ENCODE measurements around the gene MAGI1.
"Not testable (repeated sequence)": the region's sequence is repeated elsewhere in the genome, so short reads cannot be mapped to it uniquely, and the experiment has no call there.

The MAGI1 gene

GRCh38 chr3:66038384-66038725 is 363 bp downstream of the MAGI1 start:
- no peak for DNase-seq (ENCODE audit: low spot score)

GRCh38 chr3:66037986-66038369 is 740 bp downstream of the MAGI1 start:
- DNase-seq (ENCODE audit: low spot score), result no peak

- no peak for DNase-seq (ENCODE audit: low spot score)
Measured at GRCh38 chr3:66037330-66037985, 1.3 kb downstream of the MAGI1 start.

GRCh38 chr3:66036586-66037148 is 2.1 kb downstream of the MAGI1 start:
- no peak for DNase-seq (ENCODE audit: low spot score)

DNA sequence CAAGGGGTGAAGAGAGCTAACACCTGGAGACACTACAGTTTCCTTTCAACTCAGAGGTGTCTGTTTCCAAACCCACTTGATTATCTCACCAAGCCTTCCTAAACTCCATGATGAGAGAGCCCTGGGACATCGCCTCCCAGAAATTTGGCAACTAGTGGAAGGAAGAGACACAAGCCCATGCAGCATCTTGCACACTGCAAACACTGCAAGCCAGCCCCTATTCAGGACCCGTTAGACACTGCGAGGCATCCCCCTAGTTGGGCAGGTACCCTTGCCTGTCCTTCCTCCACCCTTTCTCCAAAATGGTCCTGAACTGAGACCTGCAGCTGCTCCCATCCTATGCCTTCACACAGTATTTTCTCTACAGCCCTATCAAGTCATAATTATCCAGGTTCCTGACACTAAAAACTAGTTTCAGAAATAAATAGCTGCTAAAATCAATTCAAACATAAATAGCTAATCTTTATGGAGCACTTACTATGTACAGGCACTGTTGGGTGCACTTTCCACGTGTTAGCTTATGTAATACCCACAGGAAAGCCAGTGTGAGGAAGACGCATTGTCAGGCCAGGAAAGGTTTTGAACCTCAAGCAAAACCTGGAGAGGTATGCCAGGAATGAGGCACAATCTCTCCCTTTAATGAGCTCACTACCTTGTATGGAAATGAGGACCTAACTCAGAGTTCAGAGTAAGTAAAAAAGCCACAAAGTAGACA is 2.8 kb downstream of the MAGI1 start:
- no peak for DNase-seq (ENCODE audit: low spot score)

DNA sequence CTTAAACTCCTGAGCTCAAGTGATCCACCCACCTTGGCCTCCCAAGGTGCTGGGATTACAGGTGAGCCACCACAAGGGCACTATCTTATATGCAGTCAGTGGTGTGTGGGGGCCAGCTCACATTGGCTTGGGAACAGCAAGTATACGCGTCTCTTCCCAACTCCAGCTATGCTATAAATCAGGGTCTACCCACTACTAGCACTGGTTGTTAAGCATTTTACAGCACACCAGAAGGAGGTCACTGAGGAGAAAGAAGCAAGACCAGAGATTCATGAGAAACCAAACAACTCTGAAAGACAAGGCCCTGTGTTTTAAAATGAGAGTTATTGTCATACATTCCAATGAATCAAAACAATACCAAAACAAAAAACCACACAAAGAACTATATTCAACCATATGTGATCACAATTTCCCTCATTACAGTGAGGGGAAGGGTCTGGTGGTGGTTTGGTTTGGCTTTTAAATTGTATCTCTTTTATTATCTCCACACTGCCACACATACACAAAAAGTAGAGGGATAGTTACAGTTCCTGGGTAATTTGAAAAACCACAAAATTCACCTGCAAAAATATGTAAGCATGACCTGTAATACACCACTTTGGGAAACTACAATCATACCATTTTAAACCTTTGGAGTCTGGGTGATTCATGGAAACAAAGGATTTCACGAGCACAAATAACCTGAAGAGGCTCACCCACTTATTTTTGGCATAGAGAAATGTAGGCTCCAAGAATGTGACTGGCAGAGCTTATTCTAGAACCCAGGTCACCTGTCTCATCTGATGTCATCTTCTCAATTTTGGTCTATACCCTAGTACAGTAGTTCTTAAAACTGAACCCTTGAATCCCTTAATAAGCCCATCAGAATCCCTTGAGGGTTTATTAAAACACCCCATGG is 5.2 kb downstream of the MAGI1 start:
- no peak for DNase-seq (ENCODE audit: low spot score)

- no peak for DNase-seq (ENCODE audit: low spot score)
Measured at GRCh38 chr3:66031102-66031698, 7.5 kb downstream of the MAGI1 start.

DNA sequence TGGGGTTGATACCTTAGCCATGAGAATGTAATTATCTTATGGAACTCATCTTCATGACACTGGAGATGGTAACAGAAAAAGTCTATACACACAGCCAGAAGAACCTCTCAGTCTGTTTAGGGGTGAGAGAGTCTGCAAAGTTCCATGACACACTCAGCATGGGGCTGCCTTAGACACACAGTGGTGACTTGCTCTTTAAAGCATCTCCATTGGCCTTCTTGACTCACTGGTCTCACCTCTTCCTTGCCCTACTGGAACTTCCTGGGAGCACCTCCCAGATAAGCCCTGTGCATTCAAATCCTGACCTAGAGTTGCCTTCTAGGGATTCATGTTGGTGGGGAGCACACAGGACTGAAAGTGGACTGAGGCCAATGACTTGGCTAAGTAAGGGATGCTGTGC is 9.3 kb downstream of the MAGI1 start:
- no peak for DNase-seq (ENCODE audit: low spot score)

DNA sequence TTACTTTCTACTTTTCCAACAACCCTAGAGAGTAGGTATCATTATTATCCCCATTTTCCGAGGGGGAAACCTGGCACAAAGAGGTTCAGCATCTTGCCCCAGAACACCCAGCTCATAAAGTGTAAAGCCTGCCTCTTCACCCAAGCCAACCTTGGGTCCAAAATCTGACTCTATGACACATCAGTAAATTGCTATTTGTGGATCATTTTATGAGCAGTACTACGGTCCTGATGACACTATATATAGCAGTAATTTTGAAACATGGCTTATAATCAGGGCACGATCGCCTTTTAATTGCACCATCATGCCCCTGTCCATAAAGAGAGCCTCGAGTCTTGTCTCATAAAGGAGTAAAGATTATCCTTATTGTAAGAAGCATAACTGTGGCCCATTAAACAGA is 9.7 kb downstream of the MAGI1 start:
- no peak for DNase-seq (ENCODE audit: low spot score)

DNA sequence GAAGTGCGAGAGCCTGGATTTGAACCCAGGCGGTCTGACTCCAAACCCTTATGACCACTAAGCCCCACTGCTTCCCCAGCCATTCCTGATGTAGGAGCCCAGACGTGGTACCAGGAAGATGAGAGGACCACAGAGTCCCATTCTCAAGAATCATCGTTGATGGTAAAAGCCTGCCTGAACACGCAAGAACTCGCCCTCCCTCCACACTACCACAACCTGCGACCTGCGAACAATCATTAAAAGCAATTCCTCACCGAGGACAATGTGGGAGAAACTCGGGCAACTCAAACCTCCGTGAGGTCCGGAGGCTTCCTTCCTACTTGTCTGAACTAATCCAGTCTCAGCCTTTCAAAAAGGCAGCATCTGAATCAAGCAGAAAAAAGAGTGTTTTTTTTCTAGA is 10.3 kb downstream of the MAGI1 start:
- DNase-seq (ENCODE audit: low spot score), result no peak

GRCh38 chr3:66027099-66027498 is 11.6 kb downstream of the MAGI1 start:
- DNase-seq (ENCODE audit: low spot score), result not testable (repeated sequence)

DNA sequence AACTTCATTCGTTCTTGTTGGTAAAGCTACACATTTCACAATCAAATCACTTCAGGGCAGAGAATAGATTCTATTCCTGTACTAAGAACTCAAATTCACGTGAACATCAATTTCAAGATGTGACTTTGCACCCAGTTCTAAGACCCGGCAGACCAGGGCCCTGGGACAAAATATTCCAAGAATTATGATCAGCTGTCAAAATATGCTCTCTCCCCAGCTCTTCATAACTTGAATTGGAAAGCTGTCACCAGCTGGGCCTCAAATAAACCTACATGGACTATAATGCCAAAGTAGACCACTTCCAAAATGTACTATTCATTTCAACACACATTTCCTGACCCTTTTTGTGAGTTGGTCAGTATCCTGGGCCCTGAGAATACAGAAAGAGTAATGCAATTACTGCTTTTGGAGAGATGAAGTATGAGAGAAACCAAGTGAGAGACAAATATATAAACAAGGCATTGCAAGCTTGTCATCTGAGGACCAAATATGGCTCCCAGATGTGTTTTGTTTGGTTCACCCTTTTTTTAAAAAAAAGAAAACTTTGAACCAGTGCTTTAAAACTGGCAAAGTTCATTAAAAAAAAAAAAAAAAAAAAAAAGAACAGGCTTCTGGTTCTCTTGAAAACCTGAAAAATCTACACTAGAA is 14.9 kb downstream of the MAGI1 start:
- no peak for DNase-seq (ENCODE audit: low spot score)

- DNase-seq (ENCODE audit: low spot score), result no peak
Measured at GRCh38 chr3:66023229-66023628, 15.5 kb downstream of the MAGI1 start.

GRCh38 chr3:66021731-66022131 is 17.0 kb downstream of the MAGI1 start:
- DNase-seq (ENCODE audit: low spot score), result peak; percentile 75

DNA sequence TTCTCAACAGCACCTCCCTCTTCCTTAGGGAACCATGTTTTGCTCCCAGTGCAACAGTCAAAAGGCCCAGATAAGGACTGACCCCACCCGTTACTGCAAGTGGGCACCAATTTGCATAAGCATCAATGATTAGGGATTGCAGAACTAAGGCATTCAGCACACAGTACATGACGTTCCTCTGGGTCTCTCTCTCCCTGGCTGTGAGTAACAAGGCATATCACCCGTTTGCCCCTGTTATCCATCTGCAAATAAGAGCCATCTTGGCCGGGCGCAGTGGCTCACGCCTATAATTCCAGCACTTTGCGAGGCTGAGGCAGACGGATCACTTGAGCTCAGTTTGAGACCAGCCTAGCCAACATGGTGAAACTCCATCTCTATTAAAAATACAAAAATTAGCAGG is 18.8 kb downstream of the MAGI1 start:
- no peak for DNase-seq (ENCODE audit: low spot score)

DNA sequence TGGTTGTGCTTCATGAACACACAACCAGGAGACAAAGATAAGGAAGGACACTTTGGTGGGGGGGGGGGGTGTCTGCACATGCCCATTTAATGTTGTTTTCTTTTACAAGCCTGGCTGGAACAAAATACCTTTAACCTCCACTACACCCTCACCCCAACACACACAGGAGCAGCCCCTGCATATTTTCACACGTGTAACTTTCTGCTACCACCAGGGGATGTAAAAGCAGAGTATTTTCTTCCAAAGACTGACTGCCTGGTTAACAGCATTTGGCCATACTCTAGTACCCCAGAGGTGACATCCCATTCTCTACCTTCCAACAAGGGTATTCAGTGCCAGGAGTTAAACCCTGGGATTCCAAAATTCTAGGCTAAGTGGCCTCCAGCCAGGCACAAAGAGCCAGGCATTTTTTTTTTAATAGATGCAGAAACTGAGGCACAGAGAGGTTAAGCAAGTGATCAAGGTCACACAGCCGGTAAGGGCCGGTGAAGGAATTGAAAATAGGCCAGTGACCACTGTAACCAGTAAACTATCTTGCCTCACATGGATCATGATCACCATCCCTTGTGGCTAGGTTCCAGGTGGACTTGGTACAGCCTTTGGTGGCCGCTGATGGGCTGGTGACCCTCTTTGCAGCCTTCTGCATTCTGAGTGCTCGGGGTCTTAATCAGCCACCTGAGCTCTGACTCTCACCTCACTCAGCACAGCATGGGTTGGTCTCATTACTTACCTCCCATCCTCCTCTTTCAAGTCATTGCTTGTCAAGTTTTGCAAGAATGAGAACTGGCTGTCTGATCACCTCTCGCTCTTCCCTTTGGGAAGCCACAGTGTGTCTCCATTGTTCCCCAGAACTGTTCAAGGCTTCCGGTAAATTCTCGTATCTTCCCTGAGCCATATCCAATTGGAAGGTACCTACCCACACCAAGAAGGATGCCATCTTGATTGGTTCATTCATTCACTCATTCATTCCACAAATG is 20.4 kb downstream of the MAGI1 start:
- DNase-seq (ENCODE audit: low spot score), result no peak

GRCh38 chr3:66017591-66017990 is 21.1 kb downstream of the MAGI1 start:
- DNase-seq (ENCODE audit: low spot score), result no peak

DNA sequence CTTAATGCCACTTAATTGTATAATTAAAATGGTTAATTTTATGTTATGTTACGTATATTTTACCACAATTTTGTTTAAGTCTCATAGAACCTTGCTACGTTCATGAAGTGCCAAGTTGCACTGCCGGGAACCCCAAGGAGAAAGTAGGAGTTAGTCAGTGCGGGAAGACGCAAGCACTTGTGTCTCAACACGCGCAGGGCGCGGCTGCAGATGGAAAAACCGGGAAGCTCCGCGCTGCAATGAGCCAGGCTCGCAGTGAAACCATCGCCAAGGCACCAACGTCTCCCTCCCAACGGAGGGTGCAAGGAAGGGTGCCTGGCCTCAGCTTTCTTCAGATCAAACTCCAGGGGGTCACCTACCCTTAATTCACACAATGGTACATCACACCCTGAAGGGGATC is 21.6 kb downstream of the MAGI1 start:
- no peak for DNase-seq (ENCODE audit: low spot score)

DNA sequence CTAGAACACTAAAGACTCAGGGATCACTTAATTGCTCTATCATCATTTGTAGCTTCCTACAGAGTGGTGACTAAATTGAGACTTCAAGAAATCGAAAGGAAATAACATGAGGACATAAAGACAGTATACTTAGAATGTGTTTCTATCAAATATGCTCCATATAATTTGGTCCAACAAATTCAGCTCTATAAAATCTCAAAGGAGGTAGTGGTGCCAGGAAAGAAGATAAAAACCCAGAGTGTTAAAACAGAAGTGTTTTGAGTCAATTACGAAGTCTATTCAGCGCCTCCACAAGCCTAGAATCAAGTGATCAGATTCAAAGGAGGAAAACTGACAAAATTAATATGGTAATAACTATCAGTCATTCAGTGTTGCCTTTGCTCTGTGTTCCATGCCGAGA is 22.9 kb downstream of the MAGI1 start:
- DNase-seq (ENCODE audit: low spot score), result no peak

GRCh38 chr3:66014651-66015050 is 24.1 kb downstream of the MAGI1 start:
- DNase-seq (ENCODE audit: low spot score), result no peak

DNA sequence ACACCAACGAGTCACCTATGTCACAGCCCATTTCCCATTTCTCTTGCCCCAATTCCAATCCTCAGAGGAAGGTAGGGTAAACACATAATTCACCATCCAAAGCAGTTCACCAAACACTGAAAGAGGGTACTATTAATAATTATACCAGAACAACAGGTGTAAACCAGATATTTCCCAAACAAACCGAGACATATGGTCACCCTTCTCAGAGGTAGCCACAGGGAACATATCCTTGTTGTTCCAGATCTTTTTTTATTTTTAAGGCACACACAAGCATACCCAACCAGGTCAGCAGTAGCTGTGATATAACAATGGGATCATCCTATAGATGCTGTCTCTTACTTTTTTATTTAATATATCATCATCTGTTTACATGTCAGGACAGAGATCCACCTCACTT is 24.7 kb downstream of the MAGI1 start:
- no peak for DNase-seq (ENCODE audit: low spot score)

Data from LoVo (cell line).